Measurements from ENCODE around the gene IFITM10. TPM values are rescaled to one million over a fixed set of nuclear protein-coding genes. Genes with fewer than 3 reads are reported as not detected.
"Not testable (repeated sequence)": the region's sequence is repeated elsewhere in the genome, so short reads cannot be mapped to it uniquely, and the experiment has no call there.

IFITM10 gene
- total RNA-seq, 1 experiment from 2014 or later = 0.58 TPM

GRCh38 chr11:1692708-1693326, 57.6 kb downstream of the IFITM10 start:
- DNase-seq (ENCODE audit: low read depth) = no peak

GRCh38 chr11:1691878-1692707, 58.3 kb downstream of the IFITM10 start:
- no peak for DNase-seq (ENCODE audit: low read depth)

GRCh38 chr11:1691026-1691877, 59.1 kb downstream of the IFITM10 start:
- no peak for DNase-seq (ENCODE audit: low read depth)

GRCh38 chr11:1690167-1691025, 60.0 kb downstream of the IFITM10 start:
- no peak for DNase-seq (ENCODE audit: low read depth)

- DNase-seq (ENCODE audit: low read depth) = not testable (repeated sequence)
Measured at GRCh38 chr11:1689250-1690166, 60.9 kb downstream of the IFITM10 start.

GRCh38 chr11:1688336-1688947, 62.0 kb downstream of the IFITM10 start:
- DNase-seq (ENCODE audit: low read depth) = not testable (repeated sequence)

GRCh38 chr11:1686220-1686619, 64.2 kb downstream of the IFITM10 start:
- DNase-seq (ENCODE audit: low read depth) = not testable (repeated sequence)

- not testable (repeated sequence) for DNase-seq (ENCODE audit: low read depth)
Measured at GRCh38 chr11:1684886-1685874, 65.2 kb downstream of the IFITM10 start.

- not testable (repeated sequence) for DNase-seq (ENCODE audit: low read depth)
Measured at GRCh38 chr11:1683904-1684572, 66.4 kb downstream of the IFITM10 start.

- not testable (repeated sequence) for DNase-seq (ENCODE audit: low read depth)
Measured at GRCh38 chr11:1683216-1683615, 67.2 kb downstream of the IFITM10 start.

Other genes starting within 250 kb of the IFITM10 start
- gene DUSP8, start 178.3 kb downstream of the IFITM10 start, total RNA-seq (2014; rRNA removed; shearing (Covaris generic)) = 0.07 and 0.40 TPM in 2 replicates
- not detected in 2 replicates for gene KRTAP5-1, start 165.3 kb downstream of the IFITM10 start, total RNA-seq (2014; rRNA removed; shearing (Covaris generic))
- gene KRTAP5-2, start 152.3 kb downstream of the IFITM10 start, total RNA-seq (2014; rRNA removed; shearing (Covaris generic)) = not detected in 2 replicates
- gene KRTAP5-3, start 142.1 kb downstream of the IFITM10 start, total RNA-seq (2014; rRNA removed; shearing (Covaris generic)) = not detected in 2 replicates
- not detected in 2 replicates for gene KRTAP5-4, start 128.5 kb downstream of the IFITM10 start, total RNA-seq (2014; rRNA removed; shearing (Covaris generic))
- not detected in 2 replicates for gene KRTAP5-5, start 120.8 kb downstream of the IFITM10 start, total RNA-seq (2014; rRNA removed; shearing (Covaris generic))
- not detected in 2 replicates for gene KRTAP5-6, start 53.4 kb downstream of the IFITM10 start, total RNA-seq (2014; rRNA removed; shearing (Covaris generic))
- 178 and 212 TPM in 2 replicates for gene CTSD, start 13.3 kb upstream of the IFITM10 start, total RNA-seq (2014; rRNA removed; shearing (Covaris generic))
- not detected in 2 replicates for gene SYT8, start 84.4 kb upstream of the IFITM10 start, total RNA-seq (2014; rRNA removed; shearing (Covaris generic))
- gene TNNI2, start 88.4 kb upstream of the IFITM10 start, total RNA-seq (2014; rRNA removed; shearing (Covaris generic)) = not detected in 2 replicates
- 1.2 and 1.3 TPM in 2 replicates for gene LSP1, start 102.5 kb upstream of the IFITM10 start, total RNA-seq (2014; rRNA removed; shearing (Covaris generic))
- not detected in 2 replicates for gene PRR33, start 141.3 kb upstream of the IFITM10 start, total RNA-seq (2014; rRNA removed; shearing (Covaris generic))
- gene TNNT3, start 169.1 kb upstream of the IFITM10 start, total RNA-seq (2014; rRNA removed; shearing (Covaris generic)) = not detected in 2 replicates
- gene MRPL23, start 196.7 kb upstream of the IFITM10 start, total RNA-seq (2014; rRNA removed; shearing (Covaris generic)) = 73.2 and 118 TPM in 2 replicates
- 0.21 and 0.27 TPM in 2 replicates for gene H19, start 247.2 kb upstream of the IFITM10 start, total RNA-seq (2014; rRNA removed; shearing (Covaris generic))

Data from HT1080 (cell line).